SJCRH30 (cell line): Measurements from ENCODE around the gene TRIM25. TPM values are rescaled to one million over a fixed set of nuclear protein-coding genes. Genes with fewer than 3 reads are reported as not detected.

Experiments used
- DNase-seq, 2 experiments: peaks; one replicate each; pipeline ENCODE4 v3.0.0-alpha.2; 2015 to 2020
- H3K27ac ChIP-seq: fragments of 250-450 bp; sonication (Bioruptor Pico); 2 replicates; pipeline ENCODE4 v1.5.1; 2020; ENCODE audit warnings: mild to moderate bottlenecking, moderate library complexity
- H3K27me3 ChIP-seq: fragments of 250-450 bp; sonication (Bioruptor Pico); 2 replicates; pipeline ENCODE4 v1.5.1; 2020; ENCODE audit warnings: mild to moderate bottlenecking, moderate library complexity
- H3K36me3 ChIP-seq: fragments of 250-450 bp; sonication (Bioruptor Pico); 2 replicates; pipeline ENCODE4 v1.5.1; 2020; ENCODE audit warnings: mild to moderate bottlenecking, moderate library complexity
- H3K4me1 ChIP-seq: fragments of 250-450 bp; sonication (Bioruptor Pico); 2 replicates; pipeline ENCODE4 v1.5.1; 2020; ENCODE audit warnings: mild to moderate bottlenecking, moderate library complexity
- H3K4me3 ChIP-seq: fragments of 250-450 bp; sonication (Bioruptor Pico); 2 replicates; pipeline ENCODE4 v1.5.1; 2020; ENCODE audit warnings: mild to moderate bottlenecking, moderate library complexity
- H3K9me3 ChIP-seq: fragments of 250-450 bp; sonication (Bioruptor Pico); replicated peaks from 2 replicates; pipeline ENCODE4 v1.5.1; 2020; ENCODE audit warnings: mild to moderate bottlenecking, moderate library complexity
- total RNA-seq: library from RNA; depleted of rRNA; stranded (reverse); fragments of >200 nt; shearing (Covaris generic); gene quantifications from 2 replicates; pipeline ENCODE4 v1.2.3, GENCODE V29; 2014

Gene TRIM25
- total RNA-seq, 1 experiment from 2014 or later: 2.7 TPM

DNA sequence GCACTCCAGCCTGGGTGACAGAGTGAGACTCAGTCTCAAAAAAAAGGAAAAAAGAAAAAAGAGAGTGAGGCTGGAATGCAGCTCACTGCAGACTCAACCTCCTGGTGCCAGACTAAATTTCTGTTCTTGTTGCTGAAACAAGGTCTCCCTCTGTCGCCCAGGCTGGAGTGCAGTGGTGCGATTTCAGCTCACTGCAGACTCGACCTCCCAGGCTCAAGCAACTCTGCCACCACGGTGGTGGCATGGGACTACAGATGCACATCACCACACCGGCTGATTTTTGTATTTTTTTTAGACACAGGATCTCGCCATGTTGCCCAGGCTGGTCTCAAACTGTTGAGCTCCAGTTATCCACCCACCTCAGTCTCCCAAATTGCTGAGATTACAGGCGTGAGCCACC lies 34.6 kb downstream of the TRIM25 start:
- Histone ChIP-seq H3K36me3 (no peaks in the 10 kb centered on the region), H3K4me1 (no peaks in the 10 kb centered on the region), H3K27ac (no peak overlapping the region), H3K4me3 (no peak overlapping the region), H3K9me3 (no peaks in the 10 kb centered on the region), H3K27me3 (no peaks in the 10 kb centered on the region)
- no peak for DNase-seq

DNA sequence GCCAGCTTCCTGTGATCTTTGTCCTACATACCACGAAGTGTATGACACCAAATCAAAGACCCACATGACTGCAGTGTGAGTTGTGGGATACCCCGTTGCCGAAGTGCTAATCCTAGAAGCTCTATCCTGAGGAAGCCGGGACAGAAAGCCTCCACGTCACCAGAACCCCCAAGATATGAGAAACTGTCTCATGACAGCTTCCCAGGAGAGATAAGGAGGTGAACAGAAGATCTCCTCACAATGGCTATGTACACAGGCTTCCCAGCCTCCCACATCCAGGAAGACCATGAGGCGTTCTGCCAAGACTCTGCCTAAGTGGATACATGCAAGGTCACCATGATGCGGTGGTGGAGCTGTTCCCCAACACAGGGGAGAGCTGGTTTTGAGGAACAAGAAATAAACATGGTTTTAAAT lies 37.1 kb downstream of the TRIM25 start:
- Histone ChIP-seq H3K36me3 (no peaks in the 10 kb centered on the region), H3K9me3 (no peaks in the 10 kb centered on the region), H3K4me1 (no peaks in the 10 kb centered on the region), H3K27ac (no peak overlapping the region), H3K27me3 (no peaks in the 10 kb centered on the region), H3K4me3 (no peak overlapping the region)
- no peak for DNase-seq

DNA sequence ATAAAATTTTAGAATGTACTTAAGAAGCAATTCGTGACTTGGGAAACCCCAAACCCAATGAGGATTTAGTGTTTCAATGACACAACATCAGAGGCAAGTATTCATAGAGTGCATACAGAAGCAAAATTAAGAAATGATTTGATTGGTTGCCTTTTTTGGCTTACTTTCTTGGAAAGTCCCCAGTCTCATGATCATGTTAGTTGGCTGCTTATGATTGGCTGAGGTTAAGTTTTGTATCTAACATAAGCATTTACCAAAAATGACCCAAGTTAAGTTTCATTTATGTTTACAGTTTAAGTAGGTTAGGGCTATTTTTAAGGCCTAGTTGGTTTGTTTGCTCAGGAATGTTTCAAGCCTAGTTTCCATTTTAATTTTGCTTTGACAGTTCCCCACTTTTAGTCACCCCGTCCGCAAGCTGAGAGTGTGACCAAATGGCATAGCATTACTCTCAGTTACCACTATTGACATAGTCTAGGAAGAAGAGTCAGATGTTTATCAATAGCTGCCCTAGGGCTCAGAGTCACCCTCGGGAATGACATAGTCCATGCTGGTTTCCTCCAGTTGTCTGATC lies 43.7 kb downstream of the TRIM25 start:
- H3K27ac ChIP-seq: no peak overlapping the region
- no peaks in the 10 kb centered on the region for H3K4me1 ChIP-seq
- H3K27me3 ChIP-seq: no peaks in the 10 kb centered on the region
- no peak for DNase-seq
- no peaks in the 10 kb centered on the region for H3K36me3 ChIP-seq
- H3K9me3 ChIP-seq: no peaks in the 10 kb centered on the region
- H3K4me3 ChIP-seq: no peak overlapping the region

DNA sequence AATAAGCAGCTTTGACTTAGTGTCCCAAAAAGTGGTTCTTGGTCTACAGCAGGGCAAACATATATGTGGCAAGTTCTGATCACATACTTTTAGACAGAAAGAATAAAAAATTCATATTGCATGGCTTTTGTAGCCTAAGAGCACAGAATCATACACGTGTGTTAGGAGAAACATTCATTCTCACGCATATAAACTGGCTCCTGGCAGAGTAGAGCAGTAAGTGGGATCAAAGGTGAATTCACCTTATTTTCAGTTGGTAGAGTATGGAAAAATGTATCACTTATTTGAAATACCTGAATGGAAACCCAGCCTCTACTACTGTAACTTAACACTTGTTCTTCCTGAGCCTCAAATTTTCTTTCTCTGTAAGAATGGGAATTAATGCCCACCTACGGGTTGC lies 45.1 kb downstream of the TRIM25 start:
- H3K36me3 ChIP-seq: peaks cover 4% of the 10 kb centered on the region
- H3K4me3 ChIP-seq: no peak overlapping the region
- no peak overlapping the region for H3K27ac ChIP-seq
- DNase-seq: no peak
- H3K9me3 ChIP-seq: no peaks in the 10 kb centered on the region
- H3K27me3 ChIP-seq: no peaks in the 10 kb centered on the region
- no peaks in the 10 kb centered on the region for H3K4me1 ChIP-seq

DNA sequence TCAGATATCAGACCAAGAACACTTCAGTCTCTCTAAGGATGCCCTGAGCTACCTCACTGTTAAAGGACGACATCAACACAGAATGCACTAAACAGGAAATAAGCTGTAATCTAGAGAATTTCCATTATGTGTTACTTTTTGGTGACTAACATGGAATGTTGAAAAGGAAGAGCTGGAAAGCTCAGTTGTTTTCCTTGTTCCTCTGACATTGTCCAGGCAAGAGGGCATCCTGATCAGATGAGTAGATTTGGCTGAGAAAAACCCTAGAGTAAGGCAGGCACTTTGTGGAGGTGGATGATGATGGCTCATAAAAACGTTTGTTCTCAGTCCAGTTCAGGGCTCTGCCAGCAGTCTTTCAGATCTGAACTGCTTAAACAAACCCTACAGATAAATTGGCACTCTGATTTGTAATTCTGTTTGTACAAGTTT lies 45.9 kb downstream of the TRIM25 start:
- no peaks in the 10 kb centered on the region for H3K27me3 ChIP-seq
- H3K36me3 ChIP-seq: peaks cover 11% of the 10 kb centered on the region
- no peak overlapping the region for H3K4me3 ChIP-seq
- no peak overlapping the region for H3K27ac ChIP-seq
- no peak for DNase-seq
- H3K4me1 ChIP-seq: no peaks in the 10 kb centered on the region
- H3K9me3 ChIP-seq: no peaks in the 10 kb centered on the region

DNA sequence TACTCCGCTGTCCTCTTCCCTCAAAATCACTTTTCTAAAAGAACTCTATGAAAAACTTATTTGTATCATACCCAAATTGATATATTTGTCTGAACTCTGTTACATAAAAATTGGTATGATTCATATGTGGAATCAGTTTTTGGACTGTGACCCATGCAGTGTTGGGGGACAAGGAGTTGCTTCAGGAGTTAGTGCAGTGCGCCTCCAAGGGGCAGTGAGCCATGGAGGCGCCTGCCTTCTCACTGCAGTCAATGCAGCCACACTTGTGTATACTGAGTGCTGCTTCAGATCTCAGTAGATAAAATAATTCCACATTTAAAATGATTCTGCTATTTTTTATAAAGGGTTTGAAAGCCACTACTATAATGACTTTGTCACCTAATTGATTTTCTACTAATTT lies 47.4 kb downstream of the TRIM25 start:
- Histone ChIP-seq H3K4me3 (no peak overlapping the region), H3K4me1 (no peaks in the 10 kb centered on the region), H3K27ac (no peak overlapping the region), H3K9me3 (no peaks in the 10 kb centered on the region), H3K27me3 (no peaks in the 10 kb centered on the region), H3K36me3 (peaks cover 16% of the 10 kb centered on the region)
- no peak for DNase-seq

DNA sequence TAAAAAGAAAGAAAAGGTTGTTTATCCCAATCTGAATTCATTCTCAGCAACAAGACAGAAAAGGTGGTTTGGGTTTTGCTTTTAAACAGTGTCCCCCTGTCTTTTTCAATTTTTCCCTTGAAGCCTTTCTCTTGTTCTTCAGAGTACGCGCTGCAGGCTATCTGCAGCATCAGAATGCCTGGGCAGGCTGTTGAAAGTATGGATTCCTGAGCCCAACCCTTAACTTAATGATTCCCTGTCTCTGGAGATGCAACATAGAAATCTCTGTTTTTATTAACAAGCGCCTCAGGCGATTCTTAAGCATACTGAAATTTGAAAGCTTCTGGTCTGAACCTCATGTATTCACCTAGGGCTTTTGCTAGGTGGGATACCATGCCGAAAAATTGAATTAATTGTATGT lies 47.8 kb downstream of the TRIM25 start:
- Histone ChIP-seq H3K4me3 (no peak overlapping the region), H3K9me3 (no peaks in the 10 kb centered on the region), H3K36me3 (peaks cover 16% of the 10 kb centered on the region), H3K4me1 (no peaks in the 10 kb centered on the region), H3K27ac (no peak overlapping the region), H3K27me3 (no peaks in the 10 kb centered on the region)
- DNase-seq: no peak

DNA sequence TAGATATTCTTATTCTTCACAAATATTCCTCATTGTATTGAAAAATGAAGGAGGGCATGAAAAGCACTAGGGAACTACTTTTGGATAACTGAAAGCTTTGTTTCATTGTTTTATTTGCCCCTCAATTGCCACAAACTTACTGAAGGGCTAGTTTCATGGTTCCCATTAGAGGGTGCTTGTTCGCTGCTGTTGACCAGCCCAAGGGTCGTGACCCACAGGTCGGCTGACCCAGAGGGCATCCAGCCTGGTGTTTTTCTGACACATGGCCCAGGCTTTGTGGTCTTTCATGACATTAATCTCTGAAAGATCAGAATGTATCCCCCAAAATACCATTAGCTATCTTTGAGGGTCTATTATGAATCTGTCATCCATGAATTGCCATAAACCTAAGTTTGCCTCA lies 49.9 kb downstream of the TRIM25 start:
- Histone ChIP-seq H3K4me1 (no peaks in the 10 kb centered on the region), H3K9me3 (no peaks in the 10 kb centered on the region), H3K27ac (no peak overlapping the region), H3K4me3 (no peak overlapping the region), H3K27me3 (no peaks in the 10 kb centered on the region), H3K36me3 (peaks cover 16% of the 10 kb centered on the region)
- DNase-seq: no peak

DNA sequence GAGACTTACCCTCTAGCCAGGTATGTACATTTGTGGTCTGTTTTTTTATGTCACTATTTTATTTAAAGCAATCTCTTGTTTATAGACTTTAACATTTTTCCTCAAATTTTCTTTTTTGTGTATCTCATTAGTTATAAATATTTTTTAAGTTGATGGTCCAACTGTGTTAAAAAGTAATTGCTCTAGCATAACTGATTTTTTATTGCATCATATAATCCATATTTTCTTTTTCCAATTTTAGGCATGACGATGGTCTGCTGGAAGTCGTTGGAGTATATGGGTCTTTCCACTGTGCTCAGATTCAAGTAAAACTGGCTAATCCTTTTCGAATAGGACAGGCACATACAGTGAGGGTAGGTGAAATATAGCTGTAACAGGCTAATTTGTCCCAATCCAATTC lies 52.0 kb downstream of the TRIM25 start:
- DNase-seq: no peak
- Histone ChIP-seq H3K9me3 (no peaks in the 10 kb centered on the region), H3K36me3 (peaks cover 20% of the 10 kb centered on the region), H3K27ac (no peak overlapping the region), H3K4me1 (no peaks in the 10 kb centered on the region), H3K4me3 (no peak overlapping the region), H3K27me3 (no peaks in the 10 kb centered on the region)

DNA sequence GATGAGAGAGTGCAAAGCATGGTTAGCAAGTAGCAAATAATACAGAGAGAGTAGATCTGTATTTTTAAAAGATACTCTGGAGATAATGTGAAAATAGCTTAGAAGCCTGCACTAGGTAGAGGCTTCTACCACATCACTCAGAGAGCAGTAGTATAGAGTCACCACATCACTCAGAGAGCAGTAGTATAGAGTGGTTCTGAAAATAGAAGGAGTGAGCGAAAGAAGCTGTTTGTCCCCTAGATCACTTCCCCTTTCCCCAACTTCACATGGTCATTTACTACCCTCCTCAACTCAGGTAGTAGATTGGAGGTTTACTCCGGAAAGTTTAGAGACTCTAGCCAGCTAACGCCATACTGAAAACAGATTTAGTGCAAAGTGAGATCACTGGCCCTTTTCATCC lies 62.8 kb downstream of the TRIM25 start:
- H3K27me3 ChIP-seq: no peaks in the 10 kb centered on the region
- H3K36me3 ChIP-seq: peaks cover 13% of the 10 kb centered on the region; the same call in 1 of the 2 replicates
- no peaks in the 10 kb centered on the region for H3K4me1 ChIP-seq
- no peak overlapping the region for H3K27ac ChIP-seq
- no peak overlapping the region for H3K4me3 ChIP-seq
- no peaks in the 10 kb centered on the region for H3K9me3 ChIP-seq
- DNase-seq: no peak

DNA sequence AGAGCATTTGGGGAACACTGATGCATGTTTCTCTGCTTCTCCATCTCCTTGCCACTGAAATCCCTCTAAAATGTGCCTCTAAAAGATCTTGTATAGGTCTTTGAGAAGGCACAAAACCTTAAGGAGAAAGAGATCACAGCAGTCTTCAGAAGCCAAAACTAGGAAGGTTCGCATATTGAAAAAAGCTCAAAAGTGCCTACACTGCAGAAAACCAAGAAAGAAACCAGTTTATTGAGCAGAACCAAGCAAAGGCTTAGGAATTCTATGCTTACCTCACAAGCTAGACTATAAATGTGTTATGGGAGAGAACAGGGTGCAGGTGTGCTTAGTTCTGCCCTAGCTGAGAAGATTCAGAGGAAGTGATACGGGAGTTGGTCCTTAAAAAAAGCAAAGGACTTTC lies 63.3 kb downstream of the TRIM25 start:
- no peaks in the 10 kb centered on the region for H3K9me3 ChIP-seq
- no peak overlapping the region for H3K27ac ChIP-seq
- H3K4me1 ChIP-seq: no peaks in the 10 kb centered on the region
- DNase-seq: no peak
- H3K36me3 ChIP-seq: peaks cover 16% of the 10 kb centered on the region; the same call in 1 of the 2 replicates
- H3K27me3 ChIP-seq: no peaks in the 10 kb centered on the region
- H3K4me3 ChIP-seq: no peak overlapping the region

DNA sequence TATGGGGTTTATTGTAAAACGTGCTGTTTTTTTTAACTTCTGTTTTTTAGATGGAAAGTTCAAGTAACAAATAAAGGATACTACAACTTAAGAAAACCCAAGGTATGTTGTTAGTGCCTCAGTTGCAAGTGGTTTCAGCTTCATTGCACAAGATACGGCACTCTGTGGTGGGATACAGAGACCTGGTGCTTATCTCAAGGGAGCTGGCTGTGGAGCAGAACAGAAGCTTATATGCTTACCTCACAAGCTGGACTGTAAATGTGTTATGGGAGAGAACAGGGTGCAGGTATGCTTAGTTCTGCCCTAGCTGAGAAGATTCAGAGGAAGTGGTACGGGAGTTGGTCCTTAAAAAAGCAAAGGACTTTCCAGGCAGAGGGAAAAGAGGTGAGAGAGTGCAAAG lies 64.7 kb downstream of the TRIM25 start:
- no peak overlapping the region for H3K27ac ChIP-seq
- DNase-seq: no peak
- peaks cover 16% of the 10 kb centered on the region for H3K36me3 ChIP-seq
- H3K4me1 ChIP-seq: no peaks in the 10 kb centered on the region
- H3K9me3 ChIP-seq: no peaks in the 10 kb centered on the region
- no peak overlapping the region for H3K4me3 ChIP-seq
- no peaks in the 10 kb centered on the region for H3K27me3 ChIP-seq

DNA sequence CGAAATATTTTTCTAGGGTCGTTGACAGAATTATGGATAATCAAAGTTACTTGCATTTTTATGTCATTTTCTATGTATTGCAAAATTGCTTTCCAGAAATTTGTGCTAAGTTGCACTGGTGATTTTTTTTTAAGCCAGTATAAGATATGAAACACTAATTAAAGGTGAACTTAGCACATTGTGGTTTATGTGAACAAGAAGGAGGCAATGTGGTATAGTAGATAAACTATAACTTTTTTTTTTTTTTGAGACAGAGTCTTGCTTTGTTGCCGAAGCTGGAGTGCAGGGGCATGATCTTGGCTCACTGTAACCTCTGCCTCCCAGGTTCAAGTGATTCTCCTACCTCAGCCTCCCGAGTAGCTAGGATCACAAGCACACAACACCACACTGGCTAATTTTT lies 66.7 kb downstream of the TRIM25 start:
- no peaks in the 10 kb centered on the region for H3K9me3 ChIP-seq

DNA sequence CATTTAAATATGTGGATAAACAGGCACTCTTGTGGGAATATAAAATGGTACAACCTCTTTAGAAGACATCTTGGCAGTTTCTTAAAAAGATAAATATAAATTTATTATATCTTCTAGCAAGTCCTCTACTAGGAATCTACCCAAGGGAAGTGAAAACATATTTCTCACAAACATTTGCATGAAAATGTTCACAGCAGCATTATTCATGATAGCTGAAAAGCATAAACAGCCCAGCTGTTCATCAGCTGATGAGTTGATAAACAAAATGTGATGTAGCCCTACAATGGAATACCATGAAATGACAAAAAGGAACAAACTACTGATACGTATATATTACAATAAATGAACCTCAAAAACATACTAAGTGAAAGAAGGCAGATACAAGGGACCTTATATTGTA lies 67.9 kb downstream of the TRIM25 start:
- no peaks in the 10 kb centered on the region for H3K4me1 ChIP-seq
- peaks cover 13% of the 10 kb centered on the region for H3K36me3 ChIP-seq
- no peaks in the 10 kb centered on the region for H3K27me3 ChIP-seq
- no peak for DNase-seq
- H3K27ac ChIP-seq: no peak overlapping the region
- H3K9me3 ChIP-seq: no peaks in the 10 kb centered on the region
- no peak overlapping the region for H3K4me3 ChIP-seq

More for the DNA sequence above, 66.7 kb downstream of the TRIM25 start:
- Histone ChIP-seq H3K4me1 (no peaks in the 10 kb centered on the region), H3K27me3 (no peaks in the 10 kb centered on the region), H3K27ac (no peak overlapping the region), H3K36me3 (peaks cover 13% of the 10 kb centered on the region), H3K4me3 (no peak overlapping the region)
- no peak for DNase-seq

DNA sequence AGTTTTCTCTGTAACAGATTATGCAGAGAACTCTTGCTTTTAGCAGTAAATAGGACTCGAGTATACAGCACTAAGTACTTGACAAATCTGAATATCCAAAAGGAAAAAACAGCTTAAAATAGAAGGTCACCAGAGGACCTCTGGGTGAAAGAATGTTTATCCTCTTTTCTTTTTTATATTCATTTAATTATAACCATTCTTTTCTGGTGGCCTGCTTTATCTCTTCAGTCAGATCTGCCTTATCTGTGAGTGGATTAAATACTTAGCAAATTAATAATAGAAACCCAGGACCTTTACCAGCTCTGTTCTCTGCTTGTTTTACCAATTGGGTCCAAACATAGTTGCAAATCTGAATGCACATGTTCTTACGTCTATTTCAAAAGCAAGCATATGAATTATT lies 71.3 kb downstream of the TRIM25 start:
- no peak for DNase-seq
- H3K4me1 ChIP-seq: no peaks in the 10 kb centered on the region
- H3K9me3 ChIP-seq: no peaks in the 10 kb centered on the region
- H3K27ac ChIP-seq: no peak overlapping the region
- H3K36me3 ChIP-seq: peaks cover 12% of the 10 kb centered on the region
- no peak overlapping the region for H3K4me3 ChIP-seq
- H3K27me3 ChIP-seq: no peaks in the 10 kb centered on the region

DNA sequence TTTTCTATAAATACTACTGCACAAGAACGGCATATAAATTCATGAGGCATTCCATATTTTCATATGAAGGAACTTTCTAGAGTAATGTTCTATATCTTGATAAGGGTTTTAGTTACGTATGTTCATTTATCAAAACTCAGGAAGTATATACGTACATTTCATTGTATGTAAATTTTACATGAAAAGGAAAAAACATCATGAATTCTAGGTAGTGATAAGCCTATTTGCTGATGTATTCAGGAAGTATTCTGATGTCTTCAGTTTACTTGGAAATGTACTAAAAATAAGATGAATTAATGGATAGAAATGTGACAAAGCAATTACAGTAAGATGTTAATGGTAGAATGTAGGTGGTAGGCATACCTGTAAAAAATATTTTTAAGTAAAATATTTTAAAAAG lies 75.2 kb downstream of the TRIM25 start:
- Histone ChIP-seq H3K4me1 (peaks cover 7% of the 10 kb centered on the region; the same call in 1 of the 2 replicates), H3K4me3 (no peak overlapping the region), H3K36me3 (peaks cover 5% of the 10 kb centered on the region; the same call in 1 of the 2 replicates), H3K27ac (no peak overlapping the region), H3K9me3 (no peaks in the 10 kb centered on the region), H3K27me3 (no peaks in the 10 kb centered on the region)
- no peak for DNase-seq
